Right lobe of liver (tissue), 6 donors: ENCODE measurements around the gene SIK1. TPM values are rescaled to one million over a fixed set of nuclear protein-coding genes. Genes with fewer than 3 reads are reported as not detected.
"Not testable (repeated sequence)": the region's sequence is repeated elsewhere in the genome, so short reads cannot be mapped to it uniquely, and the experiment has no call there.

Source experiments
- ATAC-seq, 4 donors: fragments of 200-7000 bp; cut with Tn5 transposase; one replicate each; pipeline ENCODE4 v1.9.1; 2020; ENCODE audit warnings: mild to moderate bottlenecking in 4 of 4, moderate library complexity in 4 of 4
- DNase-seq, 3 donors: peaks; one replicate each; pipeline ENCODE4 v3.0.0-alpha.2; 2020
- H3K27ac ChIP-seq, 3 donors: fragments of 200-600 bp; one replicate each; pipeline ENCODE4 v1.8.0; 2022
- H3K27me3 ChIP-seq, 2 donors: fragments of 200-600 bp; one replicate each; pipeline ENCODE4 v1.8.0; 2022
- H3K36me3 ChIP-seq, 4 donors: fragments of 200-600 bp; sonication (generic) in 1 of 4; one replicate each; pipeline versions ENCODE4 v1.5.1 to v1.8.0; 2017 to 2022; ENCODE audit warnings: control low read depth in 1 of 4
- H3K4me1 ChIP-seq, 4 donors: fragments of 200-600 bp; sonication (generic) in 1 of 4; one replicate each; pipeline versions ENCODE4 v1.5.1 to v1.8.0; 2017 to 2022; ENCODE audit warnings: control low read depth in 1 of 4
- H3K4me3 ChIP-seq, 3 donors: fragments of 200-600 bp; one replicate each; pipeline ENCODE4 v1.8.0; 2022
- H3K9me3 ChIP-seq, 4 donors: fragments of 200-600 bp; sonication (generic) in 1 of 4; one replicate each; pipeline versions ENCODE4 v1.5.1 to v1.8.0; 2017 to 2022; ENCODE audit warnings: control low read depth in 1 of 4
- CTCF ChIP-seq, 4 donors: fragments of 200-600 bp in 3 of 4; fragments of 450-650 bp in 1 of 4; IDR thresholded peaks; one replicate each; pipeline versions ENCODE4 v1.5.1 to v1.8.0; 2016 to 2022; ENCODE audit warnings: antibody characterized with exemption in 4 of 4, mild to moderate bottlenecking in 2 of 4
- POLR2A ChIP-seq: fragments of 450-650 bp; IDR thresholded peaks from one replicate; pipeline ENCODE4 v1.6.1; 2017; ENCODE audit warnings: antibody characterized with exemption, mild to moderate bottlenecking
- WGBS: methylation state at CpG from one replicate; pipeline ENCODE4 v1.1.6; 2018; ENCODE audit warnings: low coverage, low lambda C conversion rate; ENCODE audit not compliant: insufficient coverage; ENCODE audit errors: missing lambda C conversion rate; 5-methylcytosine and 5-hydroxymethylcytosine counted together
- intact Hi-C, 2 donors: fragments of 100-400 bp; cut with DNase I; formaldehyde crosslinking; loops; one replicate each; pipeline versions ENCODE4 v1.11.2 to v1.14.1; 2022
- total RNA-seq, 6 experiments: library from RNA; depleted of rRNA in 2 of 6; stranded (reverse); fragments of >200 nt in 2 of 6; fragmentation: NEBNext Ultra II Directional in 3 of 6; extraction: Animal tissue kit (Norgen Biotek cat#: 25700) in 3 of 6; gene quantifications; one replicate each; pipeline versions ENCODE4 v1.1.0 to v1.2.4, GENCODE V29; 2016 to 2023
- donor health status: DM: no; HTN: yes; CAD: no.
- donor health status: DM: no; HTN: no; CAD: no.
- donor health status: DM: no; HTN: no; CAD: no.
- donor health status: DM: no; HTN: yes; CAD: no.
- donor health status: DM: no; HTN: yes; CAD: no.

SIK1 gene
- total RNA-seq, 6 experiments from 2014 or later = 4.2 to 44.4 (median 23.9) TPM

- ATAC-seq = peak in 2 of 4 donors; percentile 50 to 68
- H3K36me3 ChIP-seq, DNase-seq, H3K27me3 ChIP-seq, H3K4me3 ChIP-seq, intact Hi-C loops, H3K27ac ChIP-seq, H3K4me1 ChIP-seq, H3K9me3 ChIP-seq: not testable (repeated sequence)
- WGBS = no CpG with 5 or more reads among the region's 19 CpGs
Measured at GRCh38 chr21:43383351-43383750, 43.6 kb downstream of the SIK1 start.

- H3K4me1 ChIP-seq, DNase-seq, H3K4me3 ChIP-seq, H3K27ac ChIP-seq, intact Hi-C loops, H3K9me3 ChIP-seq, H3K27me3 ChIP-seq, ATAC-seq, H3K36me3 ChIP-seq: not testable (repeated sequence)
- no CpG with 5 or more reads among the region's 10 CpGs for WGBS
Measured at GRCh38 chr21:43382902-43383301, 44.0 kb downstream of the SIK1 start.

- intact Hi-C loops = not testable (repeated sequence)
- WGBS = no CpG with 5 or more reads among the region's 28 CpGs
Measured at GRCh38 chr21:43380852-43381533, 45.9 kb downstream of the SIK1 start.

GRCh38 chr21:43380337-43380736 lies 46.6 kb downstream of the SIK1 start:
- H3K27ac ChIP-seq, intact Hi-C loops, H3K36me3 ChIP-seq, H3K4me1 ChIP-seq, DNase-seq, H3K9me3 ChIP-seq, ATAC-seq, H3K4me3 ChIP-seq, H3K27me3 ChIP-seq: not testable (repeated sequence)
- WGBS = no CpG with 5 or more reads among the region's 11 CpGs

More at GRCh38 chr21:43380852-43381533, 45.9 kb downstream of the SIK1 start:
- H3K9me3 ChIP-seq, ATAC-seq, DNase-seq, H3K27ac ChIP-seq, H3K4me1 ChIP-seq, H3K36me3 ChIP-seq, H3K4me3 ChIP-seq, H3K27me3 ChIP-seq: not testable (repeated sequence)

GRCh38 chr21:43379626-43380122 lies 47.3 kb downstream of the SIK1 start:
- ATAC-seq, DNase-seq, H3K36me3 ChIP-seq, intact Hi-C loops, H3K9me3 ChIP-seq, H3K4me3 ChIP-seq, H3K27me3 ChIP-seq, H3K27ac ChIP-seq, H3K4me1 ChIP-seq: not testable (repeated sequence)
- no CpG with 5 or more reads among the region's 16 CpGs for WGBS

- H3K4me3 ChIP-seq = no peak overlapping the region
- DNase-seq (peak in 1 of 3 donors; percentile 10), ATAC-seq (no peak)
- no peak for TF ChIP-seq CTCF (IDR thresholded peaks at IDR 0.05)
- TF ChIP-seq POLR2A = no peak
- no peaks in the 10 kb centered on the region for H3K9me3 ChIP-seq
- no peak overlapping the region for H3K27ac ChIP-seq
- no peaks in the 10 kb centered on the region for H3K27me3 ChIP-seq
- 82% methylated on average over 5 of the region's 10 CpGs for WGBS
- intact Hi-C loops = no loop called here
- H3K36me3 ChIP-seq = no peaks in the 10 kb centered on the region
- H3K4me1 ChIP-seq = no peaks in the 10 kb centered on the region
Measured at GRCh38 chr21:43376478-43376882, 50.5 kb downstream of the SIK1 start.

GRCh38 chr21:43375837-43376477 lies 51.0 kb downstream of the SIK1 start:
- intact Hi-C loops = no loop called here
- Histone ChIP-seq H3K27me3 (no peaks in the 10 kb centered on the region), H3K4me3 (no peak overlapping the region), H3K36me3 (no peaks in the 10 kb centered on the region), H3K27ac (no peak overlapping the region), H3K4me1 (no peaks in the 10 kb centered on the region), H3K9me3 (no peaks in the 10 kb centered on the region)
- ATAC-seq (peak in 1 of 4 donors; percentile 7), DNase-seq (peak in 1 of 3 donors; percentile 13)
- no peak for TF ChIP-seq CTCF (IDR thresholded peaks at IDR 0.05)
- TF ChIP-seq POLR2A = no peak
- WGBS = 90% methylated on average over 2 of the region's 21 CpGs
